GM19468 (cell line): Measurements from ENCODE around the gene PCDH8.
A peak's percentile ranks its signal among the peaks of the same experiment; 100 is the strongest.

Experiments used
- ATAC-seq: cut with Tn5 transposase; IDR thresholded peaks from one replicate; pipeline ENCODE4 v1.9.1; 2021; ENCODE audit warnings: mild to moderate bottlenecking, moderate library complexity, moderate number of reproducible peaks; ENCODE audit not compliant: unreplicated experiment; ENCODE audit errors: extremely low read depth

Gene PCDH8

DNA sequence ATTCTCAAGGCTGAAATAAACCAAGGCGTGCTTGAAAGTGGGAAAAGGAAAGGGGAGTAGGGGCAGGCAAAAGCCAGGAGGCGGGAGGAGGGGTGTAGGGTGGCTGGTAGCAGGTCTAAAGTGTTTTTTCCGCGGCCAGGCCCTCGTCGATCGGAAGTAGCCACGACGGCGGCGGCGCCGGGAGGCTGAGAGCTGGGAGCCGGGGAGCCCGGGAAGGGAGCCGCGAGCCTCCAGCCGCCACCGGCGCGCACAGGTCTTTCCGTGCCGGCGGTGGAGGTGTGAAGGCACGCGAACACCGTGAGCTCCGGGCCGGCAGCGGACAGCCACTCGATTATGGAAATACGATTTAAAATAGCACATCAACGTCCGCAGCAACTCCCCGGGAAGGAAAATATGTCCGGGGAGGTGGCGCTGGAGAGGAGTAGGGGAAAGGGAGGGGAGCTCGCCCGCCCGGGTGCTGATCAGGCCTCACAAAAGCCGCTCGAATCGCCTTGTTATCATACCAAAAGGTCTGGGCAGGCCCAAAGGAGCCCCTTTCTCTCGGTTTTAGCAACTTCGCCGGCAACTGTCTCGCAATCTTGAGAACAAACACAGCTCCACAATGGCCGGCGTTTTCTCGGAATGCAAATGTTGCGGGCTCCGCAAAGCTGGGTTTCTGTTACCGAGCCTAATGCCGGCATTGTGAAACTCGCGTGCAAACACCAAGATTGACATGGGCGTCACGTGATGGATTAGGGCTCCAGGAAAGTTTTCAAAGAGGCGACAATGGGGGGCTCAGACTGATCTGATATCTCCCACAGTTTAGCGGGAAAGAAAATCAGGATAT lies 2.9 kb upstream of the PCDH8 start:
- peak; percentile 87 for ATAC-seq

- no peak for ATAC-seq
These were observed 2.1 kb upstream of the PCDH8 start for GRCh38 chr13:52850396-52851136.

- no peak for ATAC-seq
These were observed 1.6 kb upstream of the PCDH8 start for GRCh38 chr13:52850072-52850395.

DNA sequence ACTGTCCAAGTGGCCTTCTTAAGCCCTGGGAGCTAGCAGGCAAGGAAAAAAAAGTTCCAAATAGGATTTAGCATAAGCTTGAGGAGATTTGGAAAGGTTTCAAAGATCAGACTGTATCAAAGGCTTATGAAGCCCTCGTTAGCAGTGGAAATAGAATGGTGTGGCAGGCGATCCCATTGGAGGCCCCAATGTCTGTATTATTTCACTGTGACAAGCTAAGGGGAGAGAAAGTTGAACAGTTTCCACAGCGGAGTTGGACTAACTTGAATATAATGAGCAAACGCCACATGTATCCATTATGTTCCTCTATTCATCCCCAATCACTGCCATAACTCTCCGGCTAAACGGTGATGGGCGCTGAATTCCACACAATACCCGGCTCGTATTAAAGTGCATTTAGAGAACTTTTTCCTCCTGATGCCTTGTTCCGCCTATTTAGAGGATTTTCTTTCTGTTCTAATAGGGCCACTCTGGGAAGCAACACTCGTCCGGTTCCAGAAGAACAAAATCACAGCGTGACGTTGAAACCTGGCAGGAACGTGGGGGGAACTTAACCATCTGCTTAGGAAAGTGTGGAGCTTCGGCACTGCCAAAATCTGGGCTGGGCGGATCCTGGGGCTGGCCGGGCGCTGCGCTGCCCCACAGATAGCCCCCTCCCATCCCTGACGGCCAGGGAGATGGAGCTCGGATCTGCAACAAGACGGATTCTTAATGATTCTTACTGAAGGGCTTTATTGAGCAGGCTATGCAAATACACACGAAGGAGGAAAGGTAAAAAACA lies 1.0 kb upstream of the PCDH8 start:
- no peak for ATAC-seq

- no peak for ATAC-seq
These were observed 583 bp downstream of the PCDH8 start for GRCh38 chr13:52847682-52848432.

DNA sequence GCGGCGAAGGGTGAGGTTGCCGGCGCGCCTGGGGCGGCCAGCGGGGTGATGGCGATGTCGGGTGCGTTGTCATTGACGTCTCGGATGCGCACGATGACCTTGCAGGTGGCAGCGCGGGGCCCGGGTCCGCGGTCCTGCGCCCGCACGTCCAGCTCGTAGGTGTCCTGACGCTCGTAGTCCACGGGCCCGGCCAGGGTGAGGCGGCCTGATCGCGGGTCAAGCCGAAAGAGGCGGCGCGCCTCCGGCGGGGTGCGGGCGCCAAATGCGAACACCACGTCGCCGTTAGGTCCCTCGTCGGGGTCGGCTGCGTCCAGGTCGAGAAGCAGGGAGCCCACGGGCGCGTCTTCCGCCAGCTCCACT lies 1.1 kb downstream of the PCDH8 start:
- no peak for ATAC-seq

DNA sequence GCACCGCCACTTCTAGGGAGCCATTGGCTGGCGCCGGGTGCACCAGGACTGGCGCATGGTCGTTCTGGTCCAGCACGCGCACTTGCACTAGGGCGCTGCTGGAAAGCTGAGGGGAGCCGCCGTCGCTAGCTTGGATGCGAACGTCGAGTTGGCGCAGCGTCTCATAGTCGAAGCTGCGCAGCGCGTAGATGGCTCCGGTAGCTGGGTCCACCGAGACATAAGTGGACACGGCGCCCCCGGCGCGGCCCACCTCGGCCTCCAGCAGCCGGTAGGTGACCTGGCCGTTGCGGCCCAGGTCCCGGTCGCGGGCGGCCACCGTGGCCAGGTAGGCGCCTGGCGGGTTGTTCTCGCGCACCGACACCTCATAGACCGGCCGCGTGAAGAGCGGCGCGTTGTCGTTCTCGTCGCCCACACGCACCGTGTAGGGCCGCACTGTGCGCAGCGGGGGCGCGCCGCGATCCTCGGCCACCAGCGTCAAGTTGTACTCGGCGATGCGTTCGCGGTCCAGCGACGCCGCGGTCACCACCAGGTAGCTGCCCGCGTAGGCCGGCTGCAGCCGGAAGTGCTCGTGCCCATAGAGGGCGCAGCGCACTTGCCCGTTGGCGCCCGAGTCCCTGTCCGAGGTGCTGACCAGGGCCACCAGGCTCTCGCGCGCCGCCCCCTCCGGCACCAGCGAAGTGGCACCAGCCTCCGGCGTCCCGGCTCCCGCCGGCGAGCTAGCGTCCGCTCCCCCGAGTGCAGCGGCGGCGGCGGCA lies 1.7 kb downstream of the PCDH8 start:
- no peak for ATAC-seq

DNA sequence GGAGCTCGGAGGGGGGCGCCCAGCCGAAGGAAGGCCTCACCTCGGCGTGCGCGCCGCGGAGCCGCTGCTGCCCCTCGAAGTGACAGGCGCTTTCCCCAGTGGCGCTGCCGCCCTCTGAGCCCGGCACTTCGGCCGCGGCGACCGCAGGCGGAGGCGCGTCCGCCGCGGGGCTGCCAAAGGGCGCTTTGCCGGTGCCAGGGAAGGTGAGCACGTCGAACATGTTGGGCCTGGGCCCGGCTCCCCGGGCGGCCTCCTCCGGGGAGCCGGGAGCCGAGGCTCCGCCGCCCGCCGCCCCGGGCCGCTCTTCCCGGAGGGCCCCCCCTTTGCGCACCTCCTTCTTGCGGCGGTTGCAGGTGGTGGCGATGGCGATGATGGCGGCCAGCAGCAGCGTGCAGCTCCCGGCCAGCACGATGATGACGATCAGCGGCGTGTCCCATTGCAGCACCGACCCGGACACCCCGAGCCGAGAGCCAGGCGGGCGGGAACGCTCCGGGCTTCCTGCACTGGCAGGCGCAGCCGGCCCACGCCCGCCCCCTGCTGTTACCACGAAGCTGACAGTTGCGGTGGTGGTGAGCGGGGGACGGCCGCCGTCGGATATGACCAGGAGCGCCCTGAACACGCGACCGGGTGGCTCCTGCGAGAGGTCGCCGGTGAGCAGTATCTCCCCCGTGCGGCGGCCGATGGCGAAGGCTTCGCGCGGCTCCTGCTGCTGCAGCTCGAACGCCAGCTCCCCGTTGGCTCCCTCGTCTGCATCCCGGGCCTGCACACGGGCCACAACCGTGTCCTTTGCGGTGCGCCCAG lies 2.5 kb downstream of the PCDH8 start:
- ATAC-seq: no peak

- ATAC-seq: no peak
These were observed 3.1 kb downstream of the PCDH8 start for GRCh38 chr13:52845334-52845761.

- no peak for ATAC-seq
These were observed 3.6 kb downstream of the PCDH8 start for GRCh38 chr13:52844836-52845235.

DNA sequence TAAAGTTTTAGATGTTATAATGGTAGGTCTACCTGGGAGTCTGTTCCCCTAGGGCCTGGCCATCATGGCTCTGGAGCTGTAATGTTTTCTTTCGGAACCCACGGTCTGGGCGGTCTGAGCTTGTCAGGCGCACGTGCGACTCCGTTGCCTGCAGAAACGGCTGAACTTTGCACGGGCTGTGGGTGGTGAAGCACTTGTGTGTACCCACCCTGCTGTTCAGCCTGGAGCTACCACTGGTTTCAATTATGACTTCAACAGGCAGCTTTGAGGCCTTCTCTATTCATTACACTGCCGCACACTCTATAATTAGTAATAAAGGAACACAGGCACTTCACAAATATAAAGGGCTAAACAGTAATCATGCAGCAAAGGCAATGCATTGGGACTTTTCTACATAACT lies 6.0 kb downstream of the PCDH8 start:
- ATAC-seq: no peak

DNA sequence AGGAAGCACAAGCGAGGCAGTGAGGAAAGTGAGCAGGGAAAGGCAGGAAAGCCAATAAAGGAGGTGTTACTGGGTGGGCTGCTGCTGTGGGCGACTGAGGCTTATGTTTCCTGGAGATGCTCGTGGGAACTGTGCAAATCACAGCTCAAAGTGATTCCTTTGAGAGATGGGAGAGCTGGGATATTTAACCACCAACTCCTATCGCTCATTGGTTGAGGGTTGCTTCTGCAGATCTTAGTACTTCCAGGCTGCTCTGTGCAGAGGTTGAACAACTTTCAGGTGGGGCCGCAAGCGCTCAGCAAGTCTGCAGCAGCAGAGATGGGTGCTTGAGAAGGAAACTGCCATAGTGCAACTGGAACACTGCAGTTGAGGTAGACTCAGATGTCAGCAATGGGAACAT lies 8.4 kb downstream of the PCDH8 start:
- ATAC-seq: no peak

- ATAC-seq: no peak
These were observed 9.9 kb downstream of the PCDH8 start for GRCh38 chr13:52838433-52839107.

- ATAC-seq: no peak
These were observed 10.6 kb downstream of the PCDH8 start for GRCh38 chr13:52837850-52838249.

DNA sequence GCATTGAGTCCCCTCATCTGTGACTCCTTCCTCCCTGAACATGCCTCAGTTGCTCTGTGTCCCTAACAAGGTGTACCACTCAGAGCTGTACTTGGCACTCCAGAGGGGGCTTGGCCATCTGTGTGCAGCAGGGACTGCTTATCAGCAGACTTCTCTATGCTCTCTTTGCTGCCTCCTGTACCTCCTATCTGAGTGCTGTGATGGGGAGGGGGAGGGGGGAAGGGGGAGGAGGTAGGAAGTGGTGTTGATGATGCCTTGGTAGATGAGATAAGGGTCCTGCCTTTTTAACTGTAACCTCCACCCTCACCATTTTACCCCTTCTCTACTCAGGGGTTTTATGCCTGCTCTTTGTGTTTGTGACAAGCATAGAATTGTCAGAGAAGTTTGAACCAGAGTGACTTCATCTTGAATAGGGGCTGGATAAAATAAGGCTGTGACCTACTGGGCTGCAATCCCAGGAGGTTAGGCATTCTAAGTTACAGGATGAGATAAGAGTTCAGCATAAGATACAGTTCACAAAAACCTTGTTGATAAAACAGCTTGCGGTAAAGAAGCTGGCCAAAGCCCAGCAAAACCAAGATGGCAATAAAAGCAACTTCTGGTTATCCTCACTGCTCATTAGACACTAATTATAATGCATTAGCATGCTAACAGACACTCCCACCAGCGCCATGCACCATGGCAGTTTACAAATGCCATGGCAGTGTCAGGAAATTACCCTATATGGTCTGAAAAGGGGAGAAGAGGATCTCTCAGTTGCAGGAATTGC lies 13.2 kb downstream of the PCDH8 start:
- ATAC-seq: no peak

DNA sequence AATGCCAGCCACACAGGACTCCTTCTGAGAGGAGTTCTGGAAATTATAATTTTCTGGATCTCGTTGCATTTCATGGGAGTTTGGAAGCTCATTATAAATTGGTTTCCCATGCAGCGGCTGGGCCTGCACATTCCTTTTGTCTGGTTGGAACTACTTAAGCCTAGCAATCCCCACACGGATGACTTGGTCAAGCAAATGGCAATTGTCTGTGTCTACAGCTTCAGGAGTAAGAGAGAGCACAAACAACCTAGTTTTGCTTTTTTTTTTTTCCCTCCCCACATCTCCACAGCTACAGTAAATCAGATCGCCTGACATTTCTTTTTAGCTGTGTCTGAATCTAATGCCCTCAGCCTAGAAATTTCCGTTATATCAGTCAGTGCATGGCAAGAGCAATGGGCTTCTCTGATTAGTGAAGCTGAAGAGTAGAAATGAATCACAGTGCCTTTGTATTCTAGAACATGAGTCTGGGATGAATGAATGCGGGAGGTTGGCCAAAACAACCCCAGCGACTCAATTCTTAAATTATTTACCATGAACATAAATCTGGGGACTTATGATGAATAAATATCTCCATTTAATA lies 15.1 kb downstream of the PCDH8 start:
- no peak for ATAC-seq

DNA sequence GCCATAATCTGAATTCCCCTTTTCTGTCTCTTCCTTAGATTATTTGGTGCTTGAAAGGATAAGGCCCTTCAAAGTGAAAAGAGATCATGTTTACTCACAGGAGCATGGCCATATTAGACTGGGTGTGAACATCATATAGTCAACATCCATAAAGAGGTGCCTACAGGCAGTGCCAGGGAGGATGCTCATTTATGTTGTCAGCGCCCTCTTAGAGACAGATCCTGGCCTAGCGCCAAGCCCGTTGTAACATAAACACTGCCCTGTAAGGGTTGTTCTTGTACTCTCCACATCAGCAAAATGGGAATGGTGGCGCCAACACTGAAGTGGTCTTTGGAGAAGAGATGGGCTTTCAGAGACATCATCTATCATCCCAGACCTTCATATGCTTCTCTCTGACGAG lies 16.1 kb downstream of the PCDH8 start:
- ATAC-seq: no peak
